Uterus (tissue), 4 donors: Measurements from ENCODE around the gene INAFM1. TPM values are rescaled to one million over a fixed set of nuclear protein-coding genes. Genes with fewer than 3 reads are reported as not detected.

ENCODE experiments used
- DNase-seq, 2 donors: peaks; one replicate each; pipeline ENCODE4 v3.0.0-alpha.2; 2019 to 2020
- H3K27ac ChIP-seq, 2 donors: fragments of 200-600 bp; sonication (generic); 1 replicate in 1 of 2; 2 replicates in 1 of 2; pipeline ENCODE4 v1.5.1; 2016 to 2018
- H3K27me3 ChIP-seq, 2 donors: fragments of 200-600 bp; sonication (generic); one replicate each; pipeline ENCODE4 v1.5.1; 2018 to 2019; ENCODE audit warnings: control low read depth in 1 of 2
- H3K36me3 ChIP-seq, 2 donors: fragments of 200-600 bp; sonication (generic); one replicate each; pipeline ENCODE4 v1.5.1; 2019; ENCODE audit warnings: control low read depth in 1 of 2
- H3K4me1 ChIP-seq, 2 donors: fragments of 200-600 bp; sonication (generic); one replicate each; pipeline ENCODE4 v1.5.1; 2018 to 2019; ENCODE audit warnings: control low read depth in 1 of 2
- H3K4me3 ChIP-seq, 2 donors: fragments of 200-600 bp; sonication (generic); 1 replicate in 1 of 2; 2 replicates in 1 of 2; pipeline ENCODE4 v1.5.1; 2018 to 2019; ENCODE audit warnings: mild to moderate bottlenecking in 1 of 2
- H3K9me3 ChIP-seq, 2 donors: fragments of 200-600 bp; sonication (generic); one replicate each; pipeline ENCODE4 v1.5.1; 2019; ENCODE audit warnings: control low read depth in 1 of 2
- CTCF ChIP-seq, 4 experiments: fragments of 200-600 bp in 2 of 4; fragments of 450-650 bp in 2 of 4; sonication (generic) in 2 of 4; IDR thresholded peaks; one replicate each; pipeline ENCODE4 v1.5.1; 2016 to 2019; ENCODE audit warnings: antibody characterized with exemption in 4 of 4, mild to moderate bottlenecking in 2 of 4, moderate library complexity in 1 of 4
- POLR2A ChIP-seq, 2 donors: fragments of 450-650 bp; IDR thresholded peaks; one replicate each; pipeline ENCODE4 v1.6.1; 2016; ENCODE audit warnings: antibody characterized with exemption in 2 of 2, mild to moderate bottlenecking in 1 of 2, moderate library complexity in 1 of 2
- intact Hi-C: fragments of 100-400 bp; cut with DNase I; formaldehyde crosslinking; loops from one replicate; pipeline ENCODE4 v1.15.1; 2023; ENCODE audit warnings: low total_unique reads
- total RNA-seq, 4 donors: library from RNA; depleted of rRNA in 3 of 4; stranded (reverse); fragments of >200 nt in 3 of 4; gene quantifications; one replicate each; pipeline versions ENCODE4 v1.1.0 to v1.2.4, GENCODE V29; 2014 to 2023
- donor health status: DM: yes; HTN: yes; CAD: no.

Gene INAFM1
- total RNA-seq, 4 donors from 2014 or later, result 2.8 to 39.5 (median 13.5) TPM

- H3K36me3 ChIP-seq, result no peaks in the 10 kb centered on the region
- TF ChIP-seq POLR2A (IDR thresholded peaks at IDR 0.05) (no peak), CTCF (IDR thresholded peaks at IDR 0.05) (no peak)
- no peaks in the 10 kb centered on the region for H3K27me3 ChIP-seq
- DNase-seq, result no peak
- no peak overlapping the region for H3K27ac ChIP-seq
- H3K9me3 ChIP-seq, result no peaks in the 10 kb centered on the region
- intact Hi-C loops, result no loop called here
- H3K4me1 ChIP-seq, result no peaks in the 10 kb centered on the region
- no peak overlapping the region for H3K4me3 ChIP-seq
Measured at GRCh38 chr19:47264629-47265028, 10.1 kb upstream of the INAFM1 start.

DNA sequence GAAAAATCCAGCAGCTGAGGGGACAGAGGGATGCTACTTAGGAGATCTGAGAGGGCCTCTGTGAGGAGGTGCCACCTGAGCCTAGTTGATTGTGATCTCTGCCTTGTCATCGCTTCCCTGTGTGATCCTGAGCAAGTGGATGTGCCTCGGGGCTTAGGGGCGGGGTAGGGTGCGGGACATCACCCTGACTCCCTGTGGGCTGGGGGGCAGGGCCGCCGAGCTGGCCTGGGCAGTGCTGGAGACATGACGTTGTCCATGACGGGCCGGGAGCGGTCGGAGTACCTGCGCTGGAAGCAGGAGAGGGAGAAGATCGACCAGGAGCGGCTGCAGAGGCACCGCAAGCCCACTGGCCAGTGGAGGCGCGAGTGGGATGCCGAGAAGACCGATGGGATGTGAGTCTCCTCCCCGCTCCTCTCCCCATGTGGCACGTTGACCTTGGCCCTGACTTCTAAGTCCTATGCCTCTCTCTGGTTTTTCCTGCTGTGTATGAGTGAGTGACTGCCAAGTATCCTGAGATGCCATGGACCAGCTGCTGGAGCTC, 8.2 kb upstream of the INAFM1 start:
- no peak for DNase-seq
- intact Hi-C loops, result no loop called here

DNA sequence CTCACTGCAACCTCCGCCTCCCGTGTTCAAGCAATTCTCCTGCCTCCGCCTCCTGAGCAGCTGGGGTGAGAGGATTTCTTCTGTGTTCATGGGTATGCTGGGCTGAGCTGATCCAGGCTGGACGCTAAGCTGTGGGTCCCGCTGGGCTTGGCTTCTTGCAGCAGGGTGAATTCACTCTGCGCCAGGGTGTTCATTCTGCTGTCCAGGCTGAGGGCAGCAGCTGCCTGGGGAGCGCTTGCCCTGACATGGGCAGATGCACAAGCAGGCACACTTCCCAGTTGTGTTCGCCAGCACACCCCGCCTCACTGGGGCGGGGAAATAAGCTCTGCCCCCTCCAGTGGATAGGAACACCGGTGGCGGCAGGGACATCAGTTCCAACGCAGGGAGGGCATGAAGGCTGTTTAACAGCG, 7.3 kb upstream of the INAFM1 start:
- no peaks in the 10 kb centered on the region for H3K9me3 ChIP-seq
- intact Hi-C loops, result no loop called here
- no peak for DNase-seq
- H3K27ac ChIP-seq, result no peak overlapping the region
- no peak overlapping the region for H3K4me3 ChIP-seq
- H3K4me1 ChIP-seq, result no peaks in the 10 kb centered on the region
- no peak for TF ChIP-seq POLR2A (IDR thresholded peaks at IDR 0.05)
- no peak for TF ChIP-seq CTCF (IDR thresholded peaks at IDR 0.05)
- no peaks in the 10 kb centered on the region for H3K27me3 ChIP-seq
- H3K36me3 ChIP-seq, result no peaks in the 10 kb centered on the region

More for the DNA sequence above, 8.2 kb upstream of the INAFM1 start:
- H3K27ac ChIP-seq, result no peak overlapping the region
- H3K9me3 ChIP-seq, result no peaks in the 10 kb centered on the region
- no peak overlapping the region for H3K4me3 ChIP-seq
- TF ChIP-seq POLR2A (IDR thresholded peaks at IDR 0.05) (no peak), CTCF (IDR thresholded peaks at IDR 0.05) (no peak)
- no peaks in the 10 kb centered on the region for H3K4me1 ChIP-seq
- no peaks in the 10 kb centered on the region for H3K27me3 ChIP-seq
- no peaks in the 10 kb centered on the region for H3K36me3 ChIP-seq

GRCh38 chr19:47268028-47268427, 6.7 kb upstream of the INAFM1 start:
- H3K36me3 ChIP-seq, result no peaks in the 10 kb centered on the region
- no peak for TF ChIP-seq CTCF (IDR thresholded peaks at IDR 0.05)
- no peak for TF ChIP-seq POLR2A (IDR thresholded peaks at IDR 0.05)
- H3K9me3 ChIP-seq, result no peaks in the 10 kb centered on the region
- H3K27me3 ChIP-seq, result no peaks in the 10 kb centered on the region
- intact Hi-C loops, result no loop called here
- H3K4me3 ChIP-seq, result no peak overlapping the region
- H3K27ac ChIP-seq, result no peak overlapping the region
- no peak for DNase-seq
- no peaks in the 10 kb centered on the region for H3K4me1 ChIP-seq

- DNase-seq, result no peak
- TF ChIP-seq POLR2A (IDR thresholded peaks at IDR 0.05) (no peak), CTCF (IDR thresholded peaks at IDR 0.05) (no peak)
- Histone ChIP-seq H3K36me3 (no peaks in the 10 kb centered on the region), H3K27ac (no peak overlapping the region), H3K4me3 (no peak overlapping the region), H3K27me3 (no peaks in the 10 kb centered on the region), H3K4me1 (no peaks in the 10 kb centered on the region), H3K9me3 (no peaks in the 10 kb centered on the region)
- intact Hi-C loops, result no loop called here
Measured at GRCh38 chr19:47269596-47269995, 5.1 kb upstream of the INAFM1 start.
